ENCODE data around the gene CDC42BPG. TPM values are rescaled to one million over a fixed set of nuclear protein-coding genes. Genes with fewer than 3 reads are reported as not detected.
A peak's percentile ranks its signal among the peaks of the same experiment; 100 is the strongest.

CDC42BPG gene
- total RNA-seq, 1 donor from 2014 or later: 16.3 TPM

DNA sequence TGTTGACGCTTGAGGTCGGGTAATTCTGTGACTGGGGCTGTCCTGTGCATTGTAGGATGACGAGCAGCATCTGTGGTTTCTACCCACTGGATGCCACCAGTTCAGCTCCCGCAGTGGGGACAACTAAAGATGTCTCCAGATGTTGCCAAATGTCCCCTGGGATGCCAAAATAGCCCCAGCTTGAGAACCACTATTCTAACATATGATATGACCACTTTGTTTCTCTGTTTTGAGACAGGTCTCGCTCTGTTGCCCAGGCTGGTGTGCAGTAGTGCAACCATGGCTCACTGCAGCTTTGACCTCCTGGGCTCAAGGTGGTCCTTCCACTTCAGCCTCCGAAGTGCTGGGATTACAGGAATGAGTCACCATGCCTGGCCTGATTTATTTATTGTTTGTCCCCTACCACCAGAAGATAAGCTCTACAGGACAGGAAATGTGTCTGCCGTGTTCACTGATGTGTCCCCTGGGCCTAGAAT lies 29.7 kb downstream of the CDC42BPG start:
- TF ChIP-seq, protein P1, sequence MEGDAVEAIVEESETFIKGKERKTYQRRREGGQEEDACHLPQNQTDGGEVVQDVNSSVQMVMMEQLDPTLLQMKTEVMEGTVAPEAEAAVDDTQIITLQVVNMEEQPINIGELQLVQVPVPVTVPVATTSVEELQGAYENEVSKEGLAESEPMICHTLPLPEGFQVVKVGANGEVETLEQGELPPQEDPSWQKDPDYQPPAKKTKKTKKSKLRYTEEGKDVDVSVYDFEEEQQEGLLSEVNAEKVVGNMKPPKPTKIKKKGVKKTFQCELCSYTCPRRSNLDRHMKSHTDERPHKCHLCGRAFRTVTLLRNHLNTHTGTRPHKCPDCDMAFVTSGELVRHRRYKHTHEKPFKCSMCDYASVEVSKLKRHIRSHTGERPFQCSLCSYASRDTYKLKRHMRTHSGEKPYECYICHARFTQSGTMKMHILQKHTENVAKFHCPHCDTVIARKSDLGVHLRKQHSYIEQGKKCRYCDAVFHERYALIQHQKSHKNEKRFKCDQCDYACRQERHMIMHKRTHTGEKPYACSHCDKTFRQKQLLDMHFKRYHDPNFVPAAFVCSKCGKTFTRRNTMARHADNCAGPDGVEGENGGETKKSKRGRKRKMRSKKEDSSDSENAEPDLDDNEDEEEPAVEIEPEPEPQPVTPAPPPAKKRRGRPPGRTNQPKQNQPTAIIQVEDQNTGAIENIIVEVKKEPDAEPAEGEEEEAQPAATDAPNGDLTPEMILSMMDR (IDR thresholded peaks at IDR 0.05): no peak
- Histone ChIP-seq H3K27me3 (ENCODE audit: low read depth) (no peaks in the 10 kb centered on the region), H3K4me3 (no peak overlapping the region), H3K36me3 (no peaks in the 10 kb centered on the region), H3K9me3 (no peaks in the 10 kb centered on the region), H3K27ac (no peak overlapping the region), H3K4me1 (peaks cover 2% of the 10 kb centered on the region)
- intact Hi-C loops (cut with DNase I): no loop called here
- no peak for ATAC-seq
- DNase-seq: no peak

- ATAC-seq: no peak
- intact Hi-C loops (cut with DNase I): no loop called here
- Histone ChIP-seq H3K27me3 (ENCODE audit: low read depth) (no peaks in the 10 kb centered on the region), H3K9me3 (no peaks in the 10 kb centered on the region), H3K36me3 (no peaks in the 10 kb centered on the region), H3K4me3 (no peak overlapping the region), H3K27ac (no peak overlapping the region), H3K4me1 (peaks cover 12% of the 10 kb centered on the region)
- TF ChIP-seq, protein P1 (IDR thresholded peaks at IDR 0.05): no peak
- no peak for DNase-seq
Measured at GRCh38 chr11:64813826-64814225, 30.6 kb downstream of the CDC42BPG start.

DNA sequence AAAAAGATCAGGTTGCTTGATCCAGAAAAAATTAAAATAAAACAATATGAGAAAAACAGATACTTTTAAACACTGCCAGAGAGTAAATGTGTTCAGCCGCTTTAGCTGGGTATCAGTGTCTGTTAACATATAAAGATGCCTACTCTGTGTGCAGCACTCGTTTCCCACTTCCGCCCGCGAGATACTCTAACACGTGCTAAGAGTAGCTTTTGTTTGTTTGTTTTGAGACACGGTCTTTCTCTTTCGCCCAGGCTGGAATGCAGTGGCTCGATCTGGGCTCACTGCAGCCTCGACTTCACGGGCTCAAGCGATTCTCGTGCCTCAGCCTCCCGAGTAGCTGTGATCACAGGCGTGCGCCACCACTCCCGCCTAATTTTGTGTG lies 33.6 kb downstream of the CDC42BPG start:
- DNase-seq: no peak
- Histone ChIP-seq H3K9me3 (no peaks in the 10 kb centered on the region), H3K36me3 (peaks cover 11% of the 10 kb centered on the region), H3K4me1 (peaks cover 12% of the 10 kb centered on the region), H3K27ac (peak overlapping the region; percentile 68), H3K27me3 (ENCODE audit: low read depth) (no peaks in the 10 kb centered on the region), H3K4me3 (peak overlapping the region; percentile 81)
- intact Hi-C loops (cut with DNase I): no loop called here
- peak; percentile 5 to 7 for ATAC-seq
- TF ChIP-seq, protein P1 (IDR thresholded peaks at IDR 0.05): no peak

GRCh38 chr11:64810271-64810890 lies 34.1 kb downstream of the CDC42BPG start, which contains the start of gene MEN1:
Gene MEN1 (minus strand): TSS chr11:64810551. CDS start chr11:64810109, 442 bp downstream.
- ATAC-seq (peak; percentile 99), DNase-seq (peak; percentile 98)
- no peaks in the 10 kb centered on the region for H3K9me3 ChIP-seq
- H3K36me3 ChIP-seq: peaks cover 16% of the 10 kb centered on the region
- peak within 1 kb of the TSS; percentile 68 for H3K27ac ChIP-seq
- intact Hi-C loops (cut with DNase I): no loop called here
- peaks cover 12% of the 10 kb centered on the region for H3K4me1 ChIP-seq
- H3K27me3 ChIP-seq (ENCODE audit: low read depth): no peaks in the 10 kb centered on the region
- H3K4me3 ChIP-seq: peak within 1 kb of the TSS; percentile 81
- TF ChIP-seq, protein P1 (IDR thresholded peaks at IDR 0.05): no peak

DNA sequence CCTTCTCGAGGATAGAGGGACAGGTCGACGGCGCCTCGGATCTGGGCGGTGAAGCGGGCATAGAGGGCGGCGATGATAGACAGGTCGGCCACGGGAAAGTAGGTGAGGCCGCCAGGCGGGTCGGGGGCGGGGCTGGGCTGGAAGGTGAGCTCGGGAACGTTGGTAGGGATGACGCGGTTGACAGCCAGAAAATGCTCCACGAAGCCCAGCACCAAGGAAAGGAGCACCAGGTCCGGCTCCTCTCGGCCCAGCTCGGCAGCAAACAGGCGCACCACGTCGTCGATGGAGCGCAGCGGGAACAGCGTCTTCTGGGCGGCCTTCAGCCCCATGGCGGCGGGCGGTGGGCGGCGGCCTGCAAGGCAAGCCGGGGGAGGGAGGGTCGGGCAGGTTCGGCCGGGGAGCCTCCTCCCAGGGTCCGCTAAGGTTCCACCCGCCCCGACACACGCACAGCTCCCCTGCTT lies 34.6 kb downstream of the CDC42BPG start:
- no peak for DNase-seq

More for the DNA sequence above, 34.6 kb downstream of the CDC42BPG start:
- H3K9me3 ChIP-seq: no peaks in the 10 kb centered on the region
- ATAC-seq: peak; percentile 37 to 69
- H3K4me3 ChIP-seq: peak overlapping the region; percentile 81
- peaks cover 14% of the 10 kb centered on the region for H3K4me1 ChIP-seq
- H3K27me3 ChIP-seq (ENCODE audit: low read depth): no peaks in the 10 kb centered on the region
- TF ChIP-seq, protein P1 (IDR thresholded peaks at IDR 0.05): no peak
- intact Hi-C loops (cut with DNase I): no loop called here
- H3K36me3 ChIP-seq: peaks cover 22% of the 10 kb centered on the region
- H3K27ac ChIP-seq: peak overlapping the region; percentile 68
